GM19240 (cell line): ENCODE measurements around the gene CHRD.

Source experiments
- DNase-seq: peaks from one replicate; pipeline ENCODE4 v3.0.0; 2011; ENCODE audit warnings: low spot score; ENCODE audit not compliant: insufficient read length

CHRD gene

DNA sequence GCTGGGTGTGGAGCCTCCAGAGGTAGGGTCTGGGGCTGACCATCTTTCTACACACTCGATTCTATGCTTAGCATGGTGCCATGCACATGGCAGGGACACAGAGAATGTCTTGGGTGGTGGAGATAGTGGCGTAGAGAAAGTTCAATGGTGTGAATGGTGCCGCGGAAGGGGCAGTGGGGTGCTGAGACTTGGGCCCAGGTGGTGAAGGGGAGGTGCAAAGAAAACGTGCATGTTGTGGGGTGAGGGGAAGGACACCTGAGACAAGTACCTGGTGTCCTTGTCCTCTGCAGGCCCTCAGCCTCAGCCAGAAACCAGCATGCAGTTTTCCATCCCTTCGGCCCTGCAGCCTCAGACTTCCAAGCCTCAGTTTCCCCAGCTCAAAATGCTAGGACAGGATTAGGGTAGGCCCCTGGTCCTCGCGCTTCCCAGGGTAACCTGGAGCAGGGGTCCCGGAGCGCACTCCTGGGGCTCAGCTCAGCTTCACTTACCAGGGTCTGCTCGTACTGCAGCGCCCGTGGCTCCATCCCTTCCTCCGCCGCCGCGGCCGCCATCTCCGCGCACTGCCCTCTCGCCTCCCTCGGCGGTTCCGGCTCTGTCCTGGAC lies 18.8 kb upstream of the CHRD start:
- DNase-seq: no peak

DNA sequence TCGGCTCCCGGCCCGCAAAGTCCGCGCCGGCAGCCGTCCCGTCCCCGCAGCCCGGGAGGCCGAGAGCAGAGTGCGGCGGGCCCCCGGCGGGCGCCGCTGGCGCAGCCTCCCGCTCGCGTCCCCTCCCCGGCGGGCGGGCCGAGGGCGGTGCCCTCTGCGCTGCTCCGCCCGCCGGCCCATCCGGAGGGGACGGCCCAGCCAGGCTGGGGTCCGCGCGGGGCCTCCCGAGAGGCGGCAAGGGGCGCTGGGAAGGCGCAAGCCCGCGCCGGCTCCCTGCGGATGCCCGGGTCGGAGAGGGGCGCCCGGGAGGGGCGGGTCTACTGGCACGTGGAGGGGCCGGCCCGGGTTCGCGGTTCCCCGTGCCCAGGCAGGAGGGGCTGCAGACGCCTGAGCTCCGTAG lies 18.3 kb upstream of the CHRD start, which contains the start of the genes CLCN2 and POLR2H:
TSS of gene CLCN2 (minus strand) at position 74 of the 400 bp plus-strand sequence. CDS start 126 bp downstream, outside the sequence.
TSS of gene POLR2H (plus strand) at position 179 of the 400 bp plus-strand sequence. CDS start 1,783 bp downstream, outside the sequence.
- DNase-seq: no peak

DNA sequence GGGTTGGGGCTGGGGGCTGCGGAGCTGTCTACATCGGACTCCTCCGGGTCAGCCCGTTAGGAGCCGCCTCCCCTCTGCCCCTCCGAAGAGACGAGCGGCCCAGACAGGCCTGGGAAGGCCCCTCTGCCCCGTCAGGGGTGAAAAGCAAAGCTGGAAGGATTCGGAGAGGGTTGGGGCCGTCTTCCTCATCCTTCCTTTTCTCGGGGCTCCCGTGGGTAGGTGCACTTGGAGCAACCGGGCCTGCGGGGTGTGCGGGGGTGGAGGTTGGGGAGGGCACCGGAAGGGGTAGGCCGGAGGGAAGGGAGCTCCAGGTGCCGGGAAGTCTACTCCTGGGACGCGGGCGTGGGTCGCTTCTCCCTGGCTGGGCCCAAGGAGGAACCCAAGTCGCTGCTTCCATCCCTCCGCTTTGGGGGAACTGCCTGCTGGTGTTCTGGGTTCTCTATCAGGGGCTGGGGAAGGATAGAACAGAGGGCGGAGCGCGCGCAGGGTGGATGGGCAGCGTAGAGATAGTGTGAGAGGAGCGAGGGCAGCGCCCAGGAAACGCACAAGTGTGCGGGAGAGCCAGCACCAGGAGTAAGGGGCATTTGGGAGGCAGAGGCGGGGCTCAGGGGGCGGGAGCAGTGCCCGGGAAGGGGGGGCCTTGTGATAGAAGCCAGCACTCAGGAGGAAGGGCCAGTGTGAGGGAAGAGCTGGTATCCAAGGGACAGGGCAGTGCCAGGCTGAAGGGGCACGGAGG lies 17.8 kb upstream of the CHRD start:
- DNase-seq: no peak

DNA sequence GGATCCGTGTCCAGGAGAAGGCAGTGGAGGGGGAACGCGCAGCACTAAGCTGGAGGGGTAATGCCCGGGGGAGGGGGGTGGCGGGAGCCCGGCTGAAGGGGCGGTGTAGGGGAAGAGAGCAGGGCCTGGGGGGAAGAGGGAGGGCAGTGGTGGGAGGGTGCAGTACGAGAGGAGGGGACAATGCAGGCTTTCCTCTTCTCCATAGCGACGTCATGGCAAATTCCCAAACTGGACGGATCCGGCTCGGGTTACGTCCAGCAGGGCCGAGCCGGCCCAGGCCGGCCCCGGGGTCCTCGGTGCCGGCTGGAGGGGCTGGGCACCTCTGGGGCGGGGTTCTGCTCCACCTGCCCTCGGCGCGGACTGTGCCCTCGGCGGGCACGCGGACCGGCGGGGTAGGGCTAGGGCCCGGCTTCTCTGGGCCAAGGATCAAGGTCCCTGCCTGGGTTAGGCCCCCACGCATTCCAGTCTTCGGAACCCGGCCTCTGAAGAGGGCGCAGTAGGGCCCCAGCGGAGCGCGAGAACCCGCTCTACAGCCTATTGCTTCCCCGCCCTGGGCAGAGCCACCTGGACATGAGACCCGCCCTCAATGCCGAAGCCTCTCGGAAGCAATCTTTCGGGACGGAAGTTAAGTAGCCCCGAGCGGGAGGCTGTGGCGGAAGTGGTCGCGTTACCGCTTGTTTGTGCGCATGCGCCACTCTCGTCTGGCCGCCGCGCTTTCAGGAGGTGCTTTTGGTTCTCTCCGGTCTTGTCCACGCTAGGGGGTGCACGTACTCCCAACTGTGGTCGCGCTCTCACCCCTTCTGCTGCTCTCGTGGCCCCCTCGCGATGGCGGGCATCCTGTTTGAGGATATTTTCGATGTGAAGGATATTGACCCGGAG lies 16.9 kb upstream of the CHRD start:
- peak; percentile 93 for DNase-seq

DNA sequence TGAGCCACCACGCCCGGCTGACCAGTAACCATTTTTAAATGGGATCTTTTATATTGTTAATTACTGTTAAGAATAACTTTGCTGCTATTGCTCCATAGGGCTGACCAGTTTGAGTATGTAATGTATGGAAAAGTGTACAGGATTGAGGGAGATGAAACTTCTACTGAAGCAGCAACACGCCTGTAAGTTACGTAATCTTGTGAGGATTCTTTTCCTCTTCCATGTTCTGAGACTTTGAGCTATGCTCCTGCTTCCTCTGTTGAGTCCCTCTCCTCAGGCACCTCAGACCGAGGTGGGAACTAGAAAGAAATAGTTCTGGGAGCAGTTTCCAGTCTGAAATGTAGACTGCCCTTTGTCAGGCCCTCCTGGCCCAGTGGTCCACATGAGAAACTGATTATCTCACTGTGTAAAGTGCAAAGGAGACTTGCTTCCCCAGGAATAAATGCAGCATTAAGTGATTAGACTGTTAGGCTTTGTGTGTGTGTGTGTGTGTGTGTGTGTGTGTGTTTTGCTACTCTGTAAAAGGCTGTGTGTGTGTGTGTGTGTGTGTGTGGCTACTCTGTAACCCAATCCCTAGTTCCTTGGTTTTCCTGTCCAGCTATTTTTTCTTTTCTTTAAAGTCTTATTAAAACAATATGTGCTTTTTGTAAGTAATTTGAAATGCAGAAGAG lies 13.1 kb upstream of the CHRD start:
- DNase-seq: no peak

DNA sequence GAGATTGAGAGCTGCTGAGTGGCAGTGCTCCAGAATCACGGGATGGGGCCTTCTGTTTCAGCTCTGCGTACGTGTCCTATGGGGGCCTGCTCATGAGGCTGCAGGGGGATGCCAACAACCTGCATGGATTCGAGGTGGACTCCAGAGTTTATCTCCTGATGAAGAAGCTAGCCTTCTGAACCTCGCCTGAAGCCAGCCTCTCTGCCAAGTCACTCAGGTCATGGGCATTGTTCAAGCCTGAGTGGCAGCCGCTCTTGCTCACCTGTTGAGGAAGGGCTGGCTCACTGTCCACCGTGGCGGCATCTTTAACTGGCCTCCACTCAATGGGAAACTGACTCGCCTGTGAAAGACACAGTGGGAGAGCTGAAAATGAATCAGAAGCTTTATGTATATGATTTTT lies 11.7 kb upstream of the CHRD start:
- no peak for DNase-seq

DNA sequence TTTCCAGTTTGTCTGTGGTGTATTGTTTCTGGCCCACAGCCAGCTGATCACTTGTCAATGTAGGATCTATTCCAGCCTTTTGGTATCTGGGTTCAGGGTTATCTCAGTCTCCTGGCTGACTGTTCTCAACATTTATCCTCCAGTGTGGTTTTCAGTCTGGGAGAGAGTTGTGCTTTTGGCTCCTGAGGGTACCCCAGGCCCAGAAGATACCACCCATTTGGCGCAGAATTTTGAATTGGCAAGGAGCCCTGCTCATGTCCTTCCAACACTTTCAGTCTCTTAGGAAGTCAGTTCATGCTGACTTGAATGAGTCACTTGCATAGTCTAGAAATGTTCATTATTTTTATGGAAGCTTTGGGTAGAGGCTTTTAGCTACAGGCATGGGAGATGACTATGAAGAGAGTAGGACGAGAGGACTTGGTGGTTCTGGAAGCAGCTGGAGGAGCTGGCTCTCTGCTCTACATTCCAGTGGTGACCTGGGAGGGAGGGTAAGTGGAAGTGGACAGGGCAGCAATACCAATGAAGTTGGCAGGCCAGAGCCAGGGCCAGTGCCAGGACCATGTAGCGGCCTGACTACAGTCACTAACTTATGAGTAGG lies 11.2 kb upstream of the CHRD start:
- DNase-seq: no peak

DNA sequence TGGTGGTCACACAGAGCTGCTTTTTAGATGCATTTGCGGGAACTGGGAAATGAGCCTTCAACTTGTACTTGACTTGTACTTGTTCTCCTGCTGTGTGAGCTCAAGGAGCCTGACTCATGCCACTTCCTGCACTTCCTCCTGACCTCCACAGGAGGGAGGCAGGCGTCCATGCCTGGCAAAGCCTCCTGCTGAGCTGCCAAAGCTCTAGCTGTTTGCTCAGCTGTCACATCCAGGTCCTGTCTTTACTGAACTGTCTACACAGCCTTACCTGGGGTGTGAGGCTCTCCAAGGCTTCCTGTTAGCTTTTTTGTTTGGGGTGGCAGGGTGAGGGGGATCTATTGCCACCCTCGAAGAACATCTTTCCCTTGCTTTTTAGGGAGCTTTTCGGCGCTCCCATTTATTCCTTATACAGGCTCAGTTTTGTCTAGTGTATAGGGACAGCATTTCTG lies 8.3 kb upstream of the CHRD start:
- DNase-seq: peak; percentile 85

DNA sequence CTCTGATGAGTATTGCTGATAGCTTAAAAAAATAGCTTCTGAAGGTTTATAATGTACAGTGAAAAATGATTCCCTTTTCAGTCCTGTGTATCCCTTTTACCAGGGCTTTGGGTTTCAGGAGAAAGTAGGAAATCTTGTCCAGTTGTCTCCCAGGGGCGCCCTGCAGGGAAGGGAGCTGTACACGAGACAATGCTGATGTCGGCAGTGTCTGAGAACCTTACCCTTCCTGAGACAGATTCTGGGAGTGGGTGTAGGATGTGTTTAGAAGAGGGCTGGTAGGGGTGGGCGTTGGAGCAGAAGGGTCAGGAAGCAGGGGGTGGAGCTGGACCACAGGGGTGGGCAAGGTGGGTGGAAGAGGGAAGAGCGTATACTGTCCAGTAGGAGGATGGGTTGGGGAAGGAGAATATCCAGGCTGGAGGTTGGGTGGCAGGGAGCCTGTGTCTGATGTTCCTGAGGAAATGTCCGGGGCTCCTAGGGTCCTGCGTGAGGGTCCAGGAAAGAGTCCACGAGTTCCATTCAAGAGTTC lies 7.5 kb upstream of the CHRD start:
- DNase-seq: no peak

DNA sequence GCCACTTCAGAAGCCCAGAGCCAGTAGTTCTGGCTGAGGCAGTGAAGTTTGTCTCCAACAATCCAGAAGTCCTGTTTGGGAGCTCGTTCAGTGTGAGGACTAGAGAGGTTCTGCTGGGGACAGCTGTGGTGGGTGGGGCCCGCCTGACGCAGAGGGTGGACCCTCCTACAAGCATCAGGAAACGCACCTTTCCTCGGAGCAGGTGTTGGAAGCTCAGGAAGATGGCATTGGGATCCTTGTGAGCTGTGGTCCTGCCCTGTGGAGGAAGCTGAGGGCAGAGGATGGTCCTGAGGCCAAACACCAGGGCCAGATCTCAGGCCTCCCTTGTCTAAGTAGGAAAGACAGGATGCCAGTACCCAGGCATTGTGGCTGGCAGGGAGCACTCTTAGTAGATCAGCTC lies 6.9 kb upstream of the CHRD start:
- DNase-seq: no peak

DNA sequence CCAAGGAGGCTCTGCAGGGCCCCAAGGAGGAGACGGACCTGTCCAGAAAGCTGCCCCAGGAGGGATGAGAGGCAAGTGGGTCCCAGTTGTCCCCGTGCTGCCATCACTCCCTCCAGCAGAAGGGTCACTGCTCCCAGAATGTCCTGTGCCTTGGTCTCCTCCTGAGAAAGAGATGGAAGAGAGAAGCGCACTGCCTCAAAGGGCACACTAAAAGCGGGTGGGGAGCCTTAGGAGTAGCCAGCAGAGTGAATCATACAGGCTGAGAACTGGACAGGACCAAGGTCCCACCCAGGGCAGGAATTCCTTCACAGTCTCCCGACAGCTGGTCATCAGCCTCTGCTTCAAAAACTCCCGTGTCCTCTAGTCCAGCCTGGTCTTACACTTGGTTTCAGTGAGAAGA lies 6.4 kb upstream of the CHRD start:
- no peak for DNase-seq

DNA sequence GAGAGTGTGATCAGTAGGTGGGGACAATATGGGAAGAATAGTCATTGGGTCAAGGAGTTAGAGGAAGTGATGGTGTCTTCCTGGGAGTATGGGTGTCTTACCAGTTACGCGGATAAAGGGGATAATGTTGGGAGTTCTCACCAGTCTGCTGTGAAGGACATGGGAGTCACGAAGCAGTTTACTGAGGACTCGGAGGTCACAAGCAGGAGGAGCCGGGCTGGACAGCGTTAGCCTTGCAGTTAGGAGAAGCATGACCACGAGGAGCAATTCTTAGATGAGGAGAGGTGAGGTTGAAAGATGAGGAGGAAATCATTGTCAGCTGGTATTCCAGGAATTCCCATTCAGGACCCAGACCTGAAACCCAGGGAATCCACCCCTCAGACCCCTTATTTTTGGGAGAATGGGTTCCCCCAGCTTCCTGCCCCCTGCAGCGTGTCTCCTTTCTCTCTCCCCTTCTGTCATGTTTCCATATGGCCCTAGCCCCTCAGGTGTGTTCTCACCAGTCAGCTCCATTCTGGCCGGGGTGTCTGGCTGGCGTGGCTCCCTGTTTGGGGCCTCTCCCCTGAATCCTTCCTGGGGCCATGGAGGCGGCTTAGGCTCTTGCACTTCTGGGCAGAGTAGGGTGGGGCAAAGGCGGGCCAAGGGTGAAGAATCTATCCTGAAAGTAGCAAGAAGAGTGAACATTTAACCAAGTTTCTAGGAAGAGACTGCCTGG lies 4.0 kb upstream of the CHRD start:
- DNase-seq: no peak

DNA sequence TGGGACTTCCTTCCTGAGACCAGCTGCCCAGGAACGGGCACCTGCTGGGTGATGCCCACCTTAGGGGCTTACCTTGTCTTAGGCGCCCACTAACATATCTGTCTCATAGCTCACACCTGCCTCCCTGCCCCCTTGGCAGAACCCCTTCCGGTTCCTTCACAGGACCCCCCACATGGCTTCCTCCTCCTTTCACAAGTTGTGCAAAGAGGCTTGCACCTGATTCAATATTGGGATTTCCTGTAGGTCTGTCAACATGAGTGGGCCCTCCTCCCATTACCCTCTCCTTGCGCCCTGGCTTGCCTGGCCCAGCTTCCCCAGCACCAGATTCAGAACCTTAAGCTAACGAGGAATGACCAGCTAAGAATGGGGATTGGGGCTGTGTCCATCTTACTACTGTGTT lies 2.5 kb upstream of the CHRD start:
- no peak for DNase-seq

DNA sequence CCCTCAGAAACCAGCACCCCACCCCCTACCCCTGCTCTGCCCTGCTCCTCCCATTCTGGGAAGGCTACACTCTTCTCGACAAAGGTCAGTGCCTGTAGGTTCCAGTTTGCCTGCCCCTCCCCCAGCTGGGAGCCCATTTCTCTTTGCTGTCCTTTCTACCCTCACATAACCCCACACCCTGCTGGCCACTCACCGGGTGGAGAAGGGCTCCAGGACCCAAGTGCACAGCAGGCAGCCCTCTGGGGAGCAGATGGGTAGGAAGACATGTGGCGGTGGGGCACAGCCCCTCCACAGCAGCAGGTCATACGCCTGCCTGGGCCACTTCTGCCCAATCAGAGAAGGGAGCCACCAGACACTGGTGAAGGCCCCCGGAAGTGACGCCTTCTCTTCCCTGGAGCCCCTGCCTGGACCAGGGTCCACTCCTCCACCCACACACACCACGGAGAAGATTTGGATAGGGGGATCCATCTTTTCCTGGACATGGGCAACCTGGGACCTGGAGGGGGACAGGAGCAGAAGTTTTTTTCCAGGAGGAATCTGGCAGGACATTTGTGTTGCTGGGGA lies 1.9 kb upstream of the CHRD start, which contains the start of gene THPO:
TSS of gene THPO (minus strand) at position 326 of the 564 bp plus-strand sequence. CDS start 1,948 bp downstream, outside the sequence.
- no peak for DNase-seq

DNA sequence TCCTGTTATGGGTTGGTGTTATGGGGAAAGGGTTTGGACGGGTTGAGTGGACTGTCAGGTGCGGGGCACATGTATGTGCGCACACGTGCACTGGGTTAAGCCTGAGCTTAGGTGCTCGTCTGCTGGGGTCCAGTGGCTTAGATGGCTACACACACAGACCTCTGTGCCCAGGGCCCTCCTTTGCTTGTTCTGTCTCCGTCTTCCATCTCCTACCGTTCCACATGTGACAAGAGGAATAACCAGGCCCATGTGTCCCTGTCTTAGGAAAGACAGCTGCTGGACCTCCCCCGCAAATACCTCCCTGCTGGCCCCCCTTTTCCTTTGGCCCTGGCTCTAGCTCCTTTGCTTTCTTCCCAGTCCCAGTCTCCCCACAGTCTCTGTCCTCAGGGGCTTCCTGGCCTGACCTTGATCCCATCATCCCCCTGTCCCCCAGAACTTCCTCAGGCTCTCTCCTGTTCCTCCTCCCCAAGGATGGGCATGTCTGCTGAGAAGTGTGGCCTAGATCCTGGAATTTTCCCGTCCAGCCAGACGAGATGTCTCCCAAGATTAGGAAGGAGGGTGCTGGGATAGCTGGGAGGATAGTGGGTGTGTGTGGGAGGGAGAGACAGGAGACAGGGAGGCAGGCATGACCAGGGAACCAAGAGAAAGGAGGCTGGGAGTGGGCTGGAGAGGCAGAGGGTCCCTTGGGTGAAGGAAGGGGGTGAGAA lies 1.1 kb upstream of the CHRD start:
- no peak for DNase-seq

DNA sequence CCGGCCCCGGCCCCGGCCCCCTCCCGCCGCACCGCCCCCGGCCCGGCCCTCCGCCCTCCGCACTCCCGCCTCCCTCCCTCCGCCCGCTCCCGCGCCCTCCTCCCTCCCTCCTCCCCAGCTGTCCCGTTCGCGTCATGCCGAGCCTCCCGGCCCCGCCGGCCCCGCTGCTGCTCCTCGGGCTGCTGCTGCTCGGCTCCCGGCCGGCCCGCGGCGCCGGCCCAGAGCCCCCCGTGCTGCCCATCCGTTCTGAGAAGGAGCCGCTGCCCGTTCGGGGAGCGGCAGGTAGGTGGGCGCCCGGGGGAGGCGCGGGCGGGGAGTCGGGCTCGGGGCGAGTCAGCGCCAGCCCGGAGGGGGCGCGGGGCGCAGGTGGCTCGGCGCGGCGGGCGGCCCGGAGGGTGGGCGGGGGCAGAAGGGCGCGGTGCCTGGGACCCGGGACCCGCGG lies 352 bp downstream of the CHRD start:
- no peak for DNase-seq

DNA sequence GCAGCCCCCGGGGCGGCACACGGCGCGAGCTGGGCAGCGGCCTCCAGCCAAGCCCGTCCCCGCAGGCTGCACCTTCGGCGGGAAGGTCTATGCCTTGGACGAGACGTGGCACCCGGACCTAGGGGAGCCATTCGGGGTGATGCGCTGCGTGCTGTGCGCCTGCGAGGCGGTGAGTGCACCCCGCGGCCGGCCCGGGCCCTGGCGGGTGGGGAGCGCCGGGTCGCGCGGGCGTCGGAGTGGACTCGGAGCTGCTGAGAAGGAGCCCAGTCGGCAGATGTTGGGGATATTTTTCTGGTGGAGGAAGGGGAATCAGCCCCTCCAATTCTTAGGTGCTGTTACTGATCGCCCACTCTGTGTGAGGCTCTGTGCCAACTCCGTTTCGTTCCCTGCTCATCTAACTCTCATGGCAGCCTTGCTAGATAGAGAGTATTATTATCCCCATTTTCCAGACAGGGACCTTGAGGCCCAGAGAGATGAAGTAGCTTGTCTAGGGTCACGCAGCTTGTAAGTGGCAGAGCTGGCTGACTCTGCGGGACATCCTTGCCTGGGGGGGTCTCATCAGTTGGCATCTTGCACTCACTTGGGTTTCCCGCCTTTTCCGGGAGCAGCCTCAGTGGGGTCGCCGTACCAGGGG lies 890 bp downstream of the CHRD start:
- no peak for DNase-seq
